BLaER1 (cell line): ENCODE data around the gene GABRB2.

ENCODE experiments used
- H3K27ac ChIP-seq: shearing (Covaris generic); formaldehyde crosslinking; 2 replicates; pipeline ENCODE4 v1.8.1; 2022
- H3K27me3 ChIP-seq: shearing (Covaris generic); formaldehyde crosslinking; 2 replicates; pipeline ENCODE4 v1.8.1; 2022
- H3K36me3 ChIP-seq: shearing (Covaris generic); formaldehyde crosslinking; 2 replicates; pipeline ENCODE4 v1.8.1; 2022
- H3K4me1 ChIP-seq: shearing (Covaris generic); formaldehyde crosslinking; 2 replicates; pipeline ENCODE4 v1.8.1; 2022
- H3K4me2 ChIP-seq: shearing (Covaris generic); formaldehyde crosslinking; 2 replicates; pipeline ENCODE4 v1.8.1; 2022
- H3K4me3 ChIP-seq: shearing (Covaris generic); formaldehyde crosslinking; 2 replicates; pipeline ENCODE4 v1.8.1; 2022
- H3K9ac ChIP-seq: shearing (Covaris generic); formaldehyde crosslinking; 2 replicates; pipeline ENCODE4 v1.8.1; 2022
- H3K9me3 ChIP-seq: shearing (Covaris generic); formaldehyde crosslinking; 2 replicates; pipeline ENCODE4 v1.8.1; 2022
- H4K20me1 ChIP-seq: shearing (Covaris generic); formaldehyde crosslinking; 2 replicates; pipeline ENCODE4 v1.8.1; 2022
- Cebpa-rat ChIP-seq: shearing (Covaris generic); IDR thresholded peaks from 2 replicates; pipeline ENCODE4 v1.8.1; 2022

GABRB2 gene

GRCh38 chr5:161414037-161414436 lies 132.5 kb downstream of the GABRB2 start:
- no peaks in the 10 kb centered on the region for H3K9me3 ChIP-seq
- H3K4me1 ChIP-seq = no peaks in the 10 kb centered on the region
- no peak overlapping the region for H3K4me3 ChIP-seq
- no peak overlapping the region for H3K27ac ChIP-seq
- H3K4me2 ChIP-seq = no peak overlapping the region
- no peak overlapping the region for H3K9ac ChIP-seq
- TF ChIP-seq Cebpa-rat = no peak
- H4K20me1 ChIP-seq = no peaks in the 10 kb centered on the region
- H3K36me3 ChIP-seq = no peaks in the 10 kb centered on the region
- H3K27me3 ChIP-seq = no peaks in the 10 kb centered on the region

- Histone ChIP-seq H3K9me3 (no peaks in the 10 kb centered on the region), H3K9ac (no peak overlapping the region), H3K27me3 (no peaks in the 10 kb centered on the region), H3K4me1 (no peaks in the 10 kb centered on the region), H3K36me3 (no peaks in the 10 kb centered on the region), H3K27ac (no peak overlapping the region), H3K4me3 (no peak overlapping the region), H3K4me2 (no peak overlapping the region), H4K20me1 (no peaks in the 10 kb centered on the region)
- TF ChIP-seq Cebpa-rat = no peak
These were observed 133.7 kb downstream of the GABRB2 start for GRCh38 chr5:161412792-161413191.

DNA sequence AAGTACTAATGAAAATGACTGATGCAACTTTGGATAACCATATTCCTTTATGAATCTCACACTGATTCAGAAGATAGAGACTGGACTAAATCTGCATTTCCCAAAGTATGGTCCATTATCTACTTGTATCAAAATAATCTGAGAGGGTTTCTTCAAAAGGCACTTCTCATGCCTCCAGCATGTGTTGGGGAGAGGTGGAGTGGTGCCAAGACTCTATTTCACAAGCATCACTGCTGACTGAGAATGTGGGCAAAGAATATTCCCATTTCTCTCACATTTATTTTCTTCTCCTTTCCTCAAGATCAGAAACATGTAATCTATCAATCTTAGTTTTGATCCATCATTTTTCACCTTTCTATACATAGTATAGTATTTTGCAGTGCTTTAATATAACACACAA lies 135.4 kb downstream of the GABRB2 start:
- no peak overlapping the region for H3K4me2 ChIP-seq
- H3K36me3 ChIP-seq = no peaks in the 10 kb centered on the region
- no peaks in the 10 kb centered on the region for H3K27me3 ChIP-seq
- no peak overlapping the region for H3K27ac ChIP-seq
- H3K4me3 ChIP-seq = no peak overlapping the region
- H3K9me3 ChIP-seq = no peaks in the 10 kb centered on the region
- H4K20me1 ChIP-seq = no peaks in the 10 kb centered on the region
- H3K9ac ChIP-seq = no peak overlapping the region
- no peak for TF ChIP-seq Cebpa-rat
- no peaks in the 10 kb centered on the region for H3K4me1 ChIP-seq

DNA sequence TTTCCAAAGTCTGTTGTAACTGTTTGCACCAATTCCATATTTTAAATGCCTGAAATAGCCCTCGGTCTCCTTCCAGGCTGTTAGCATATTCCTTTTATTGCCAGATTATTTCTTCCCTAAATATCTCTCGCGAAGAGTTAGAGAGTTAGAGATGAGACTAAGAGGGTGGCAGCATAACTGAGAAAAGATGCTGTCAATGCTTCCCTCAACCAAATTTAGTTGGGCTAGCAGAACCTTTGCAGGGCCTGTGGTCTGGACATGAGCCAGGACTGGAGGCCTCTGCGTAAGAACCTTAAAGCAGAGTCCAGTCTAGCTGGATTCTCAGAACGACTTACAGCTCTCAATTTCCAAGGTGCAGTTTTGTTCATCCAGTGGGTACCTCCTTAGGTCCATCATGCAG lies 135.9 kb downstream of the GABRB2 start:
- Histone ChIP-seq H3K9ac (no peak overlapping the region), H4K20me1 (no peaks in the 10 kb centered on the region), H3K27ac (no peak overlapping the region), H3K4me3 (no peak overlapping the region), H3K36me3 (no peaks in the 10 kb centered on the region), H3K4me2 (no peak overlapping the region), H3K27me3 (no peaks in the 10 kb centered on the region), H3K9me3 (no peaks in the 10 kb centered on the region), H3K4me1 (no peaks in the 10 kb centered on the region)
- no peak for TF ChIP-seq Cebpa-rat

- Histone ChIP-seq H4K20me1 (no peaks in the 10 kb centered on the region), H3K27ac (no peak overlapping the region), H3K4me3 (no peak overlapping the region), H3K36me3 (no peaks in the 10 kb centered on the region), H3K4me2 (no peak overlapping the region), H3K9me3 (no peaks in the 10 kb centered on the region), H3K4me1 (no peaks in the 10 kb centered on the region), H3K27me3 (no peaks in the 10 kb centered on the region), H3K9ac (no peak overlapping the region)
- TF ChIP-seq Cebpa-rat = no peak
These were observed 137.1 kb downstream of the GABRB2 start for GRCh38 chr5:161409471-161409870.

GRCh38 chr5:161406880-161407279 lies 139.6 kb downstream of the GABRB2 start:
- H3K4me2 ChIP-seq = no peak overlapping the region
- H3K9ac ChIP-seq = no peak overlapping the region
- no peaks in the 10 kb centered on the region for H3K36me3 ChIP-seq
- 0 out of 2 replicates have a peak, but pooled peaks cover 6% of the 10 kb centered on the region for H3K4me1 ChIP-seq
- no peaks in the 10 kb centered on the region for H4K20me1 ChIP-seq
- no peak overlapping the region for H3K4me3 ChIP-seq
- no peaks in the 10 kb centered on the region for H3K9me3 ChIP-seq
- H3K27me3 ChIP-seq = no peaks in the 10 kb centered on the region
- TF ChIP-seq Cebpa-rat = no peak
- no peak overlapping the region for H3K27ac ChIP-seq

DNA sequence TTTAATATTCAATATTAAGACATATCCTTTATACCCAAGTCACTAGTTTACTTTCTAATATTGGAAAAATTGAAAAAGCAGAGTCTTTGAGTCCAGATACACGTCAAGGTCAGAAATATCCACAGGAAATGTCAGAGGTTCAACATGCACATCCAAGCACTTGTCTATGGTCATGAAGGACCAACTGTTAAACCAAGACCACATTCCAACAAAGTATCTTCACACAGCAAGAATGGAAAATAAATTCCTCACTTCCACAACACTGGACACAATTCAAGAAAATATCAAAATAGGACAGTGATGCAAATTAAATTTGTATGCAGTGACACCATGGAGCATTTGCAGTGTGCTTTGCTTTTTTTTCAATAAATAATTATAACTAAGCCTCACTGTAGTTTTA lies 142.5 kb downstream of the GABRB2 start:
- Histone ChIP-seq H3K4me1 (peaks cover 12% of the 10 kb centered on the region; the same call in 1 of the 2 replicates), H3K36me3 (no peaks in the 10 kb centered on the region), H3K27me3 (no peaks in the 10 kb centered on the region), H3K4me3 (no peak overlapping the region), H3K4me2 (no peak overlapping the region), H3K9ac (no peak overlapping the region), H4K20me1 (no peaks in the 10 kb centered on the region), H3K9me3 (no peaks in the 10 kb centered on the region), H3K27ac (no peak overlapping the region)
- no peak for TF ChIP-seq Cebpa-rat

DNA sequence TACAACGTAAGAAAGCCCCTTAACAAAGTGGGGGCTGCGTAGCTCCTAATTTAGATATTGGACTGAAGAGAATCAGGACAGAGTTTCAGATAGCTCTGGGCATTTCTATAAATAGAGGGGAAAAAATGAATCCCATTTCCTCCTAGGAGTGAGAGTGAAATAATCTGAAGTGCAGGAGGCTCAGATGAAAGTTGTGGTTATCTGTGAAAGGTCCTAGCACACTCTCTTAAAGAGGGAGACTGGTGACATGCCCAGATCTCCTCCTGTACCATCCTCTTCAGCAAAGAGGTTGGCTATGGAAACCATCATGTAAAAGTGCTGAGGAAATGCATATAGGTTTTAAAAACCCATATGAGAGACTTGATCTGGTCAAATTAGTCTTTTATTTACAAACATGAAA lies 143.4 kb downstream of the GABRB2 start:
- H3K4me2 ChIP-seq = no peak overlapping the region

DNA sequence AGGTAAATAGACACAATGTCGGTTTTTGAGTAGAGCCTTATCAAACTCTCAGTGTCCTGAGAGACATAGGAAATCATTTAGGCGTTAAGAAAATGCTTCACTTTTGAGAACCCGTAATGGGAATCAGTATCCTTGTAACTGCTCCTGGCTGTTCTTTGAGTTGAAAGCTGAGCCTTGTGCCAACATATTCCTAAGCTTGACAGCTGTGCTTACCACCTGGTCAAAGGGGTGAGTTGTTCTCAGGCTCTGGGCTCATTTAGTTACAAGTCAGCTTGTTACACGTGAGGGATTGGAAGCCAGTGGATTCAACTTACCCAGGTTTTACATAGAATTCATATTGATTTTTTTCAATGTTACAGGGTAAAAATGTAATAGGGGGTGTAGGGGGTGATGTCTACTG lies 145.9 kb downstream of the GABRB2 start:
- H4K20me1 ChIP-seq = no peaks in the 10 kb centered on the region
- H3K27me3 ChIP-seq = no peaks in the 10 kb centered on the region
- H3K27ac ChIP-seq = no peak overlapping the region
- no peak overlapping the region for H3K4me3 ChIP-seq
- no peak overlapping the region for H3K4me2 ChIP-seq
- H3K4me1 ChIP-seq = peaks cover 19% of the 10 kb centered on the region; the same call in 1 of the 2 replicates
- H3K36me3 ChIP-seq = no peaks in the 10 kb centered on the region
- H3K9me3 ChIP-seq = no peaks in the 10 kb centered on the region
- no peak for TF ChIP-seq Cebpa-rat
- H3K9ac ChIP-seq = no peak overlapping the region

More for the DNA sequence above, 143.4 kb downstream of the GABRB2 start:
- H3K27ac ChIP-seq = no peak overlapping the region
- H3K36me3 ChIP-seq = no peaks in the 10 kb centered on the region
- H3K9me3 ChIP-seq = no peaks in the 10 kb centered on the region
- H3K4me3 ChIP-seq = no peak overlapping the region
- H3K9ac ChIP-seq = no peak overlapping the region
- no peaks in the 10 kb centered on the region for H4K20me1 ChIP-seq
- no peaks in the 10 kb centered on the region for H3K27me3 ChIP-seq
- no peak for TF ChIP-seq Cebpa-rat
- H3K4me1 ChIP-seq = peaks cover 12% of the 10 kb centered on the region; the same call in 1 of the 2 replicates

DNA sequence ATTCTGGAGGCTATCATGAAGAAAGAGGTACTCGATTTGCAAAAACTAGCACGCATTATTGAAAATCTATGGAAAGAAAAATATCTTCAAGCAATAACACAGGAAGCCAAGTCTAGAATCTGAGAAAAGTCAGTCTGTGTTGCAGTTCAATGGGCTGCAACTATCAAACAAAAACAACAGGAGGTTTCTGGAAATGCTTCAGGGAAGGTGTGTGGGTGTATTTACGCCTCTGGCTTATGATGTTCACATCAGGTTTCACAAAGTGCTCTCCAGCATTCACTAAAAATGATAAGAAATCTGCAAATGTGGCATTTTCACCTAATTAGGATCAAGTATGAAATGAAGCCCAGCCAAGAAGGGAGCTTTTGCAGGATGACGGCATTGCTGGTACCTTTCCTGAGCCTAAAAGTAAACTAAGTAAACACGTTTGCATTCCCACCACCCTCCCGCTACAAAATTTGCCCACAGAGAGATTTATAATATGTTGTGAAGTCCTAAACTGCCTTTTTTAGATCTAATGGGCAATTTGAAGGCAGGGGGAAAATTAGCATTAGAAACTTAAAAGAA lies 146.4 kb downstream of the GABRB2 start:
- Histone ChIP-seq H3K9ac (no peak overlapping the region), H3K4me1 (peaks cover 20% of the 10 kb centered on the region; the same call in 1 of the 2 replicates), H3K36me3 (no peaks in the 10 kb centered on the region), H3K4me2 (peak overlapping the region; percentile 11; the same call in 1 of the 2 replicates), H3K27ac (no peak overlapping the region), H3K27me3 (no peaks in the 10 kb centered on the region), H3K9me3 (no peaks in the 10 kb centered on the region), H4K20me1 (no peaks in the 10 kb centered on the region), H3K4me3 (no peak overlapping the region)
- TF ChIP-seq Cebpa-rat = no peak

- TF ChIP-seq Cebpa-rat = no peak
- H3K27ac ChIP-seq = no peak overlapping the region
- H3K4me3 ChIP-seq = no peak overlapping the region
- no peaks in the 10 kb centered on the region for H3K9me3 ChIP-seq
- no peaks in the 10 kb centered on the region for H4K20me1 ChIP-seq
- no peaks in the 10 kb centered on the region for H3K27me3 ChIP-seq
- no peaks in the 10 kb centered on the region for H3K36me3 ChIP-seq
- no peak overlapping the region for H3K9ac ChIP-seq
- H3K4me2 ChIP-seq = no peak overlapping the region
- H3K4me1 ChIP-seq = peaks cover 14% of the 10 kb centered on the region; the same call in 1 of the 2 replicates
These were observed 149.1 kb downstream of the GABRB2 start for GRCh38 chr5:161397448-161397847.
